ENCODE results near the gene NUP214.

DNA sequence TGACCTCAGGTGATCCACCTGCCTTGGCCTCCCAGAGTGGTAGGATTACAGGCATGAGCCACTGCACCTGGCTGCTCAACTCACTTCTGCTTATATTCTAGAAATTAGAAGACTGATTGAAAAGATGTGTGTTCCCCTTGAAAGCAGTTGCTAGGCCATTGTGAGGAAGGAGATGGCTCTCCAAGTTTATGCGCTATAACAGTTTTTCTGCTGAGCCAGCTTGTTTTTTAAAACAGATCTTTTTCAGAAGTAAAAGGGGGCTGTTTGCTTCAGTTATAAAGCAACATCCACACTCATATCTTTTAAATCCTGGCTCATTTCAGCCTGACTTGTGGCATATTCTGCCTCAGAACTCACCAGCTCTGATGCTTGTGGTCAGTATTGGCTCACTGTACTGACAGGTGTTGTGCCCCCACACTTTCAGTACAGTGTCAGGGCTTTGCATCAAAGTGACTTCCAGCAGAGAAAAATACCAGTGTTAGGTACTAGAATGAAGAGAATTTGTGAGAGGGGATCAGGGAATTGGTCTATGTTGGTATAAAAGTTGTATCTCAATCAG lies 49.4 kb downstream of the NUP214 start:
- TF ChIP-seq POLR2A (IDR thresholded peaks at IDR 0.05; ENCODE audit: low read length) (no peak), GATA1 (IDR thresholded peaks at IDR 0.05; ENCODE audit: low read depth, low read length) (no peak)
